ENCODE data around the gene MOB1B.

DNA sequence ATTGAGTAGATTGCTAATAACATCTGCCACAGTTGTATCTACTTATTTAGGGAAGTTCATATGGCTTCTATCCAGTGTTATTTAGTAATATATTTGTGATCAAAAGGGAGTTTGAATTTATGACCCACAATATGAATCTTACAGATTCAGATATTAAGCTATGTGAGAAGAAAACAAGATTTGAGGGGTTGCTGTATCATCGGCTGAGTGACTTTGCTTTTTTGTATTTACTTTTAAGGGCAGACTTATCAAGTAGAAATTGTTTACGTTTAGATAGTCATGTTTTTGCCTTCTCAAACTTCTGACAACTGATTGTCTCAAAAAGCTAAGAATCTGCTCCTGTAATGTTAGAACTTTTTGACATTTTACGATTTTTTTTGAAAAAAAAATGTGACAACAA, 74.1 kb downstream of the MOB1B start:
- TF ChIP-seq, protein P1, sequence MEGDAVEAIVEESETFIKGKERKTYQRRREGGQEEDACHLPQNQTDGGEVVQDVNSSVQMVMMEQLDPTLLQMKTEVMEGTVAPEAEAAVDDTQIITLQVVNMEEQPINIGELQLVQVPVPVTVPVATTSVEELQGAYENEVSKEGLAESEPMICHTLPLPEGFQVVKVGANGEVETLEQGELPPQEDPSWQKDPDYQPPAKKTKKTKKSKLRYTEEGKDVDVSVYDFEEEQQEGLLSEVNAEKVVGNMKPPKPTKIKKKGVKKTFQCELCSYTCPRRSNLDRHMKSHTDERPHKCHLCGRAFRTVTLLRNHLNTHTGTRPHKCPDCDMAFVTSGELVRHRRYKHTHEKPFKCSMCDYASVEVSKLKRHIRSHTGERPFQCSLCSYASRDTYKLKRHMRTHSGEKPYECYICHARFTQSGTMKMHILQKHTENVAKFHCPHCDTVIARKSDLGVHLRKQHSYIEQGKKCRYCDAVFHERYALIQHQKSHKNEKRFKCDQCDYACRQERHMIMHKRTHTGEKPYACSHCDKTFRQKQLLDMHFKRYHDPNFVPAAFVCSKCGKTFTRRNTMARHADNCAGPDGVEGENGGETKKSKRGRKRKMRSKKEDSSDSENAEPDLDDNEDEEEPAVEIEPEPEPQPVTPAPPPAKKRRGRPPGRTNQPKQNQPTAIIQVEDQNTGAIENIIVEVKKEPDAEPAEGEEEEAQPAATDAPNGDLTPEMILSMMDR (IDR thresholded peaks at IDR 0.05), result no peak
- no peak for TF ChIP-seq ZFX (IDR thresholded peaks at IDR 0.05; ENCODE audit: borderline replicate concordance)
